Measurements from ENCODE around the gene CD2BP2. TPM values are rescaled to one million over a fixed set of nuclear protein-coding genes. Genes with fewer than 3 reads are reported as not detected.

Gene CD2BP2
- total and polyA plus RNA-seq, 2 of the 13 experiments (the other 11 are each of a cell fraction or from before 2014, with no cell fraction given), result 24.9 to 54.6 TPM

DNA sequence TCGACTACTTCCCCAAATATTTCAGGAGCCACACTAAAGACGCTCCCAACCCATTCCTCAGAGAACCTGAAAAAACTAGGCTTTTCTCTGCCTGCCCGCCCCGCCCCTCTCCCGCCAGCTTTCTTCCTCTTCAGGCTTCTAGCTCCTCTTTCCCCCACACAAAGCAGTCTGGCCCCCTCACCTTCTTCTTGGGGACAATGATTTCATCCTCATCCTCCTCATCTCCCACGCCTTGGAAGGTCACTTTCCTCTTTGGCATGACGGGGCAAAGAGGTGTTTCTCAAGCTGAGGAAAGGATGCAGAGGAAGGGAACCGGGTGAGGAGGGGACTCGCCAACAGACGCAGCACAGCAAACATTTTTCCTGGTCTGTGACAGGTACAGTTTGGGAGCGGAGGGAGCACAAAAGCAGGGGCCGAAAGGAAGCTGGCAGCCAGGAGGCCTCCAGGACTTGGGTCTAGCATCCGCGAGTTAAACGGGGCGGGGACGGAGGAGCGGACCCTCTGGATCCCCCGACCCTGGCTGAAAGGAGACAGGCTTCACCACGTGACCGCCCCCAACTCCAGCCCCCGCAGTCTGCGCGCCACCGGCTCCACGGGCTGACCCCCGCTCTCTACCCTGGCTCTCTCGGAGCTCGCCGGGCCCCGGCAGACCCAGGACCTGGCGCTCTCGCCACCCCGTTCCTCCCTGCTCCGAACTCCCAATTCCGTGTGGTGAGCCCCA, 525 bp downstream of the CD2BP2 start (continued):
- TF ChIP-seq ZNF790 (CRISPR knock-in tag; IDR thresholded peaks at IDR 0.05; ENCODE audit: borderline replicate concordance), result peak; percentile 14; the same call in 1 of the 2 replicates
- TF ChIP-seq, protein P1, sequence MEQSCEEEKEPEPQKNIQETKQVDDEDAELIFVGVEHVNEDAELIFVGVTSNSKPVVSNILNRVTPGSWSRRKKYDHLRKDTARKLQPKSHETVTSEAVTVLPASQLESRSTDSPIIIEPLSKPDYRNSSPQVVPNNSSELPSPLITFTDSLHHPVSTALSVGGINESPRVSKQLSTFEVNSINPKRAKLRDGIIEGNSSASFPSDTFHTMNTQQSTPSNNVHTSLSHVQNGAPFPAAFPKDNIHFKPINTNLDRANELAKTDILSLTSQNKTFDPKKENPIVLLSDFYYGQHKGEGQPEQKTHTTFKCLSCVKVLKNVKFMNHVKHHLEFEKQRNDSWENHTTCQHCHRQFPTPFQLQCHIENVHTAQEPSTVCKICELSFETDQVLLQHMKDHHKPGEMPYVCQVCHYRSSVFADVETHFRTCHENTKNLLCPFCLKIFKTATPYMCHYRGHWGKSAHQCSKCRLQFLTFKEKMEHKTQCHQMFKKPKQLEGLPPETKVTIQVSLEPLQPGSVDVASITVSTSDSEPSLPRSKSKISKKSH (CRISPR knock-in tag; IDR thresholded peaks at IDR 0.05; ENCODE audit: borderline replicate concordance), result peak; percentile 26; the same call in 1 of the 2 replicates
- TF ChIP-seq ZNF326 (CRISPR knock-in tag; IDR thresholded peaks at IDR 0.05; ENCODE audit: borderline replicate concordance), result no peak; the same call in 1 of the 2 replicates
- TF ChIP-seq KLF16 (CRISPR knock-in tag; IDR thresholded peaks at IDR 0.05), result no peak
- TF ChIP-seq ZNF616 (CRISPR knock-in tag; IDR thresholded peaks at IDR 0.05; ENCODE audit: low read depth), result 0 out of 2 replicates have a peak, but pooled peaks have one; percentile 67
- peak; percentile 85; the same call in 1 of the 2 replicates for TF ChIP-seq RBFOX2 (IDR thresholded peaks at IDR 0.05; ENCODE audit: low read depth, low read length)
- 0 out of 2 replicates have a peak, but pooled peaks have one; percentile 52 for TF ChIP-seq ZNF607 (CRISPR knock-in tag; IDR thresholded peaks at IDR 0.05; ENCODE audit: borderline replicate concordance)
- TF ChIP-seq NFE2L1 (CRISPR knock-in tag; IDR thresholded peaks at IDR 0.05; ENCODE audit: borderline replicate concordance), result no peak
- no peak for TF ChIP-seq FOXM1 (CRISPR knock-in tag; IDR thresholded peaks at IDR 0.05)
- TF ChIP-seq, protein P2, sequence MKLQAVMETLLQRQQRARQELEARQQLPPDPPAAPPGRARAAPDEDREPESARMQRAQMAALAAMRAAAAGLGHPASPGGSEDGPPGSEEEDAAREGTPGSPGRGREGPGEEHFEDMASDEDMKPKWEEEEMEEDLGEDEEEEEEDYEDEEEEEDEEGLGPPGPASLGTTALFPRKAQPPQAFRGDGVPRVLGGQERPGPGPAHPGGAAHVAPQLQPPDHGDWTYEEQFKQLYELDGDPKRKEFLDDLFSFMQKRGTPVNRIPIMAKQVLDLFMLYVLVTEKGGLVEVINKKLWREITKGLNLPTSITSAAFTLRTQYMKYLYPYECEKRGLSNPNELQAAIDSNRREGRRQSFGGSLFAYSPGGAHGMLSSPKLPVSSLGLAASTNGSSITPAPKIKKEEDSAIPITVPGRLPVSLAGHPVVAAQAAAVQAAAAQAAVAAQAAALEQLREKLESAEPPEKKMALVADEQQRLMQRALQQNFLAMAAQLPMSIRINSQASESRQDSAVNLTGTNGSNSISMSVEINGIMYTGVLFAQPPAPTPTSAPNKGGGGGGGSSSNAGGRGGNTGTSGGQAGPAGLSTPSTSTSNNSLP (IDR thresholded peaks at IDR 0.05; ENCODE audit: low read depth, low read length), result no peak
- TF ChIP-seq, protein P3, sequence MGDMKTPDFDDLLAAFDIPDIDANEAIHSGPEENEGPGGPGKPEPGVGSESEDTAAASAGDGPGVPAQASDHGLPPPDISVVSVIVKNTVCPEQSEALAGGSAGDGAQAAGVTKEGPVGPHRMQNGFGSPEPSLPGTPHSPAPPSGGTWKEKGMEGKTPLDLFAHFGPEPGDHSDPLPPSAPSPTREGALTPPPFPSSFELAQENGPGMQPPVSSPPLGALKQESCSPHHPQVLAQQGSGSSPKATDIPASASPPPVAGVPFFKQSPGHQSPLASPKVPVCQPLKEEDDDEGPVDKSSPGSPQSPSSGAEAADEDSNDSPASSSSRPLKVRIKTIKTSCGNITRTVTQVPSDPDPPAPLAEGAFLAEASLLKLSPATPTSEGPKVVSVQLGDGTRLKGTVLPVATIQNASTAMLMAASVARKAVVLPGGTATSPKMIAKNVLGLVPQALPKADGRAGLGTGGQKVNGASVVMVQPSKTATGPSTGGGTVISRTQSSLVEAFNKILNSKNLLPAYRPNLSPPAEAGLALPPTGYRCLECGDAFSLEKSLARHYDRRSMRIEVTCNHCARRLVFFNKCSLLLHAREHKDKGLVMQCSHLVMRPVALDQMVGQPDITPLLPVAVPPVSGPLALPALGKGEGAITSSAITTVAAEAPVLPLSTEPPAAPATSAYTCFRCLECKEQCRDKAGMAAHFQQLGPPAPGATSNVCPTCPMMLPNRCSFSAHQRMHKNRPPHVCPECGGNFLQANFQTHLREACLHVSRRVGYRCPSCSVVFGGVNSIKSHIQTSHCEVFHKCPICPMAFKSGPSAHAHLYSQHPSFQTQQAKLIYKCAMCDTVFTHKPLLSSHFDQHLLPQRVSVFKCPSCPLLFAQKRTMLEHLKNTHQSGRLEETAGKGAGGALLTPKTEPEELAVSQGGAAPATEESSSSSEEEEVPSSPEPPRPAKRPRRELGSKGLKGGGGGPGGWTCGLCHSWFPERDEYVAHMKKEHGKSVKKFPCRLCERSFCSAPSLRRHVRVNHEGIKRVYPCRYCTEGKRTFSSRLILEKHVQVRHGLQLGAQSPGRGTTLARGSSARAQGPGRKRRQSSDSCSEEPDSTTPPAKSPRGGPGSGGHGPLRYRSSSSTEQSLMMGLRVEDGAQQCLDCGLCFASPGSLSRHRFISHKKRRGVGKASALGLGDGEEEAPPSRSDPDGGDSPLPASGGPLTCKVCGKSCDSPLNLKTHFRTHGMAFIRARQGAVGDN (CRISPR knock-in tag; IDR thresholded peaks at IDR 0.05), result no peak
- TF ChIP-seq ZNF367 (CRISPR knock-in tag; IDR thresholded peaks at IDR 0.05; ENCODE audit: borderline replicate concordance), result 0 out of 2 replicates have a peak, but pooled peaks have one; percentile 3
- TF ChIP-seq ZNF703 (CRISPR knock-in tag; IDR thresholded peaks at IDR 0.05; ENCODE audit: borderline replicate concordance), result 0 out of 2 replicates have a peak, but pooled peaks have one; percentile 65
- TF ChIP-seq AGO2 (optimal IDR thresholded peaks at IDR 0.05; ENCODE audit: low read depth, low read length), result peak; percentile 98
- TF ChIP-seq REXO4 (CRISPR knock-in tag; IDR thresholded peaks at IDR 0.05; ENCODE audit: borderline replicate concordance), result peak; percentile 80; the same call in 1 of the 2 replicates
- TF ChIP-seq ZNF776 (CRISPR knock-in tag; IDR thresholded peaks at IDR 0.05), result 0 out of 2 replicates have a peak, but pooled peaks have one; percentile 5
- TF ChIP-seq NCOA1 (CRISPR knock-in tag; IDR thresholded peaks at IDR 0.05), result no peak
- TF ChIP-seq, protein P4, sequence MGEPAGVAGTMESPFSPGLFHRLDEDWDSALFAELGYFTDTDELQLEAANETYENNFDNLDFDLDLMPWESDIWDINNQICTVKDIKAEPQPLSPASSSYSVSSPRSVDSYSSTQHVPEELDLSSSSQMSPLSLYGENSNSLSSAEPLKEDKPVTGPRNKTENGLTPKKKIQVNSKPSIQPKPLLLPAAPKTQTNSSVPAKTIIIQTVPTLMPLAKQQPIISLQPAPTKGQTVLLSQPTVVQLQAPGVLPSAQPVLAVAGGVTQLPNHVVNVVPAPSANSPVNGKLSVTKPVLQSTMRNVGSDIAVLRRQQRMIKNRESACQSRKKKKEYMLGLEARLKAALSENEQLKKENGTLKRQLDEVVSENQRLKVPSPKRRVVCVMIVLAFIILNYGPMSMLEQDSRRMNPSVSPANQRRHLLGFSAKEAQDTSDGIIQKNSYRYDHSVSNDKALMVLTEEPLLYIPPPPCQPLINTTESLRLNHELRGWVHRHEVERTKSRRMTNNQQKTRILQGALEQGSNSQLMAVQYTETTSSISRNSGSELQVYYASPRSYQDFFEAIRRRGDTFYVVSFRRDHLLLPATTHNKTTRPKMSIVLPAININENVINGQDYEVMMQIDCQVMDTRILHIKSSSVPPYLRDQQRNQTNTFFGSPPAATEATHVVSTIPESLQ (CRISPR knock-in tag; conservative IDR thresholded peaks at IDR 0.05), result no peak
- 0 out of 2 replicates have a peak, but pooled peaks have one; percentile 65 for TF ChIP-seq TMF1 (CRISPR knock-in tag; IDR thresholded peaks at IDR 0.05; ENCODE audit: low read depth)
